ENCODE results near the gene DRAM2. TPM values are rescaled to one million over a fixed set of nuclear protein-coding genes. Genes with fewer than 3 reads are reported as not detected.
"Not testable (repeated sequence)": the region's sequence is repeated elsewhere in the genome, so short reads cannot be mapped to it uniquely, and the experiment has no call there.

DRAM2 gene
- total RNA-seq, 2 experiments from 2014 or later = 25.6 to 26.8 TPM

- H3K9me3 Mint-ChIP-seq = no peaks in the 10 kb centered on the region
- peak overlapping the region; percentile 54 for H3K27ac Mint-ChIP-seq
- H3K36me3 Mint-ChIP-seq = peaks cover 45% of the 10 kb centered on the region
- H3K4me1 Mint-ChIP-seq = peaks cover 35% of the 10 kb centered on the region
- H3K4me3 Mint-ChIP-seq = no peak overlapping the region
- no peak for DNase-seq
- H3K27me3 Mint-ChIP-seq = no peaks in the 10 kb centered on the region
Measured at GRCh38 chr1:111127923-111128643, 11.8 kb downstream of the DRAM2 start.

- Mint-ChIP-seq H3K27me3 (no peaks in the 10 kb centered on the region), H3K9me3 (no peaks in the 10 kb centered on the region), H3K4me1 (peaks cover 31% of the 10 kb centered on the region), H3K36me3 (peaks cover 43% of the 10 kb centered on the region), H3K4me3 (no peak overlapping the region), H3K27ac (no peak overlapping the region)
- no peak for DNase-seq
Measured at GRCh38 chr1:111126354-111126753, 13.5 kb downstream of the DRAM2 start.

- no peak overlapping the region for H3K4me3 Mint-ChIP-seq
- H3K27me3 Mint-ChIP-seq = no peaks in the 10 kb centered on the region
- no peak overlapping the region for H3K27ac Mint-ChIP-seq
Measured at GRCh38 chr1:111116496-111116895, 23.4 kb downstream of the DRAM2 start.

GRCh38 chr1:111110197-111110899, 29.5 kb downstream of the DRAM2 start:
- no peaks in the 10 kb centered on the region for H3K4me1 Mint-ChIP-seq
- H3K36me3 Mint-ChIP-seq = peaks cover 19% of the 10 kb centered on the region
- DNase-seq = no peak
- no peaks in the 10 kb centered on the region for H3K27me3 Mint-ChIP-seq
- H3K9me3 Mint-ChIP-seq = peaks cover 7% of the 10 kb centered on the region
- no peak overlapping the region for H3K27ac Mint-ChIP-seq
- H3K4me3 Mint-ChIP-seq = no peak overlapping the region

More at GRCh38 chr1:111116496-111116895, 23.4 kb downstream of the DRAM2 start:
- peaks cover 13% of the 10 kb centered on the region for H3K36me3 Mint-ChIP-seq
- peaks cover 2% of the 10 kb centered on the region for H3K4me1 Mint-ChIP-seq
- no peak for DNase-seq
- no peaks in the 10 kb centered on the region for H3K9me3 Mint-ChIP-seq

GRCh38 chr1:111104981-111105380, 34.9 kb downstream of the DRAM2 start:
- Mint-ChIP-seq H3K27ac (no peak overlapping the region), H3K9me3 (peaks cover 16% of the 10 kb centered on the region), H3K4me1 (no peaks in the 10 kb centered on the region), H3K36me3 (peaks cover 11% of the 10 kb centered on the region), H3K4me3 (no peak overlapping the region), H3K27me3 (no peaks in the 10 kb centered on the region)
- DNase-seq = no peak

- no peaks in the 10 kb centered on the region for H3K4me1 Mint-ChIP-seq
- H3K9me3 Mint-ChIP-seq = peaks cover 29% of the 10 kb centered on the region
- DNase-seq = no peak
- H3K4me3 Mint-ChIP-seq = no peak overlapping the region
- peaks cover 4% of the 10 kb centered on the region for H3K36me3 Mint-ChIP-seq
- H3K27me3 Mint-ChIP-seq = no peaks in the 10 kb centered on the region
- no peak overlapping the region for H3K27ac Mint-ChIP-seq
Measured at GRCh38 chr1:111101854-111102642, 37.8 kb downstream of the DRAM2 start.

GRCh38 chr1:111099289-111099688, 40.6 kb downstream of the DRAM2 start:
- H3K27me3 Mint-ChIP-seq = no peaks in the 10 kb centered on the region
- DNase-seq = no peak
- peaks cover 38% of the 10 kb centered on the region for H3K9me3 Mint-ChIP-seq
- H3K4me3 Mint-ChIP-seq = no peak overlapping the region
- H3K36me3 Mint-ChIP-seq = peaks cover 4% of the 10 kb centered on the region
- H3K4me1 Mint-ChIP-seq = no peaks in the 10 kb centered on the region
- H3K27ac Mint-ChIP-seq = no peak overlapping the region

GRCh38 chr1:111097356-111098099, 42.4 kb downstream of the DRAM2 start:
- no peak overlapping the region for H3K27ac Mint-ChIP-seq
- no peaks in the 10 kb centered on the region for H3K4me1 Mint-ChIP-seq
- no peak for DNase-seq
- H3K9me3 Mint-ChIP-seq = peaks cover 49% of the 10 kb centered on the region
- H3K36me3 Mint-ChIP-seq = peaks cover 11% of the 10 kb centered on the region
- H3K27me3 Mint-ChIP-seq = no peaks in the 10 kb centered on the region
- no peak overlapping the region for H3K4me3 Mint-ChIP-seq

GRCh38 chr1:111095421-111095820, 44.5 kb downstream of the DRAM2 start:
- peaks cover 43% of the 10 kb centered on the region for H3K9me3 Mint-ChIP-seq

GRCh38 chr1:111089638-111090037, 50.3 kb downstream of the DRAM2 start:
- H3K4me3 Mint-ChIP-seq = no peak overlapping the region
- no peaks in the 10 kb centered on the region for H3K4me1 Mint-ChIP-seq
- H3K9me3 Mint-ChIP-seq = peaks cover 12% of the 10 kb centered on the region
- no peak overlapping the region for H3K27ac Mint-ChIP-seq
- peaks cover 16% of the 10 kb centered on the region for H3K27me3 Mint-ChIP-seq
- DNase-seq = no peak
- peaks cover 7% of the 10 kb centered on the region for H3K36me3 Mint-ChIP-seq

More at GRCh38 chr1:111095421-111095820, 44.5 kb downstream of the DRAM2 start:
- H3K4me3 Mint-ChIP-seq, DNase-seq, H3K4me1 Mint-ChIP-seq, H3K27ac Mint-ChIP-seq, H3K27me3 Mint-ChIP-seq: not testable (repeated sequence)
- H3K36me3 Mint-ChIP-seq = peaks cover 11% of the 10 kb centered on the region

GRCh38 chr1:111085676-111086075, 54.2 kb downstream of the DRAM2 start:
- H3K4me1 Mint-ChIP-seq = no peaks in the 10 kb centered on the region
- H3K9me3 Mint-ChIP-seq = peaks cover 4% of the 10 kb centered on the region
- H3K4me3 Mint-ChIP-seq = no peak overlapping the region
- H3K36me3 Mint-ChIP-seq = no peaks in the 10 kb centered on the region
- no peak overlapping the region for H3K27ac Mint-ChIP-seq
- no peak for DNase-seq
- H3K27me3 Mint-ChIP-seq = peaks cover 26% of the 10 kb centered on the region

- Mint-ChIP-seq H3K4me3 (no peak overlapping the region), H3K27me3 (peaks cover 26% of the 10 kb centered on the region), H3K36me3 (no peaks in the 10 kb centered on the region), H3K4me1 (no peaks in the 10 kb centered on the region), H3K9me3 (peaks cover 4% of the 10 kb centered on the region), H3K27ac (no peak overlapping the region)
- no peak for DNase-seq
Measured at GRCh38 chr1:111084999-111085398, 54.9 kb downstream of the DRAM2 start.

GRCh38 chr1:111082421-111083203, 57.3 kb downstream of the DRAM2 start:
- H3K36me3 Mint-ChIP-seq = no peaks in the 10 kb centered on the region
- no peaks in the 10 kb centered on the region for H3K4me1 Mint-ChIP-seq
- no peak for DNase-seq
- H3K4me3 Mint-ChIP-seq = no peak overlapping the region
- H3K27me3 Mint-ChIP-seq = peaks cover 21% of the 10 kb centered on the region
- peaks cover 7% of the 10 kb centered on the region for H3K9me3 Mint-ChIP-seq
- no peak overlapping the region for H3K27ac Mint-ChIP-seq

- peaks cover 11% of the 10 kb centered on the region for H3K9me3 Mint-ChIP-seq
- not testable (repeated sequence) for H3K36me3 Mint-ChIP-seq, DNase-seq, H3K27ac Mint-ChIP-seq, H3K4me1 Mint-ChIP-seq, H3K4me3 Mint-ChIP-seq
- H3K27me3 Mint-ChIP-seq = peaks cover 13% of the 10 kb centered on the region
Measured at GRCh38 chr1:111079329-111079728, 60.6 kb downstream of the DRAM2 start.
